Activated T-helper 2 cell treated with anti-CD3 and anti-CD28 coated beads, Interferon-gamma antibody, Interleukin-2, Interleukin-4, amounts not matched to agents 10 μg/mL and 5 μg/mL and 100 μg/mL, durations not matched to agents 14 hours and 24 hours and 36 hours (primary cell): Measurements from ENCODE around the gene SETBP1. TPM values are rescaled to one million over a fixed set of nuclear protein-coding genes. Genes with fewer than 3 reads are reported as not detected.

Experiments used
- DNase-seq: peaks from one replicate; pipeline ENCODE4 v3.0.0; 2021; ENCODE audit warnings: low spot score
- H3K27ac Mint-ChIP-seq: one replicate; pipeline ENCODE4 v1.8.0; 2021; ENCODE audit warnings: mixed read lengths
- H3K27me3 Mint-ChIP-seq: one replicate; pipeline ENCODE4 v1.8.0; 2021; ENCODE audit warnings: low read depth, mixed read lengths
- H3K36me3 Mint-ChIP-seq: one replicate; pipeline ENCODE4 v1.8.0; 2021; ENCODE audit warnings: low read depth, mixed read lengths
- H3K4me1 Mint-ChIP-seq: one replicate; pipeline ENCODE4 v1.8.0; 2021; ENCODE audit warnings: low read depth, mixed read lengths
- H3K4me3 Mint-ChIP-seq: one replicate; pipeline ENCODE4 v1.8.0; 2021; ENCODE audit warnings: low read depth, mild to moderate bottlenecking, moderate library complexity, mixed read lengths
- H3K9me3 Mint-ChIP-seq: one replicate; pipeline ENCODE4 v1.8.0; 2021; ENCODE audit warnings: mixed read lengths
- intact Hi-C: fragments of 100-400 bp; cut with micrococcal nuclease; formaldehyde crosslinking; loops from one replicate; pipeline ENCODE4 v1.15.1; 2023
- total RNA-seq: library from RNA; stranded (reverse); gene quantifications from 2 replicates; pipeline ENCODE4 v1.2.3, GENCODE V29; 2022

Gene SETBP1
- total RNA-seq, 1 donor from 2014 or later: 27.4 TPM

DNA sequence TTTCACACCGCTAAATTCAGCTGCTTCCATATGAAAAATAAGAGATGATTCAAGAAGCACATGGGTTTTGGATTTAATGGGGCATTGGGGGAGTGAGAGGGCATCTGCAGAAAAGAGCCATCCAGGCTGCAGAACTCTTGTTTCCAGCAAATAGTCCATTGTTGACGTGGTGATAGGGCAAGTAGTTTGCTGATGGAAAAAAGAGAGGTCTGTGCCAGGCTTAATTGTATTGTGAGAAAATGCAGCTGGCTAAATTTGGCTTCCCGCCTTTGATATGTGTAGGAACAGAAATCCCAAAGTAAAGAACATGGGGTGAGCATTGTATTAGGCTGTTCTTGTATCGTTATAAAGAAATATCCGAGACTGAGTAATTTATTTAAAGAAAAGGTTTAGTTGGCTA, 199.5 kb downstream of the SETBP1 start:
- no peaks in the 10 kb centered on the region for H3K9me3 Mint-ChIP-seq
- H3K27me3 Mint-ChIP-seq: no peaks in the 10 kb centered on the region
- peaks cover 5% of the 10 kb centered on the region for H3K4me1 Mint-ChIP-seq
- intact Hi-C loops: no loop called here
- H3K36me3 Mint-ChIP-seq: peaks cover 4% of the 10 kb centered on the region
- no peak for DNase-seq
- no peak overlapping the region for H3K27ac Mint-ChIP-seq
- no peak overlapping the region for H3K4me3 Mint-ChIP-seq

DNA sequence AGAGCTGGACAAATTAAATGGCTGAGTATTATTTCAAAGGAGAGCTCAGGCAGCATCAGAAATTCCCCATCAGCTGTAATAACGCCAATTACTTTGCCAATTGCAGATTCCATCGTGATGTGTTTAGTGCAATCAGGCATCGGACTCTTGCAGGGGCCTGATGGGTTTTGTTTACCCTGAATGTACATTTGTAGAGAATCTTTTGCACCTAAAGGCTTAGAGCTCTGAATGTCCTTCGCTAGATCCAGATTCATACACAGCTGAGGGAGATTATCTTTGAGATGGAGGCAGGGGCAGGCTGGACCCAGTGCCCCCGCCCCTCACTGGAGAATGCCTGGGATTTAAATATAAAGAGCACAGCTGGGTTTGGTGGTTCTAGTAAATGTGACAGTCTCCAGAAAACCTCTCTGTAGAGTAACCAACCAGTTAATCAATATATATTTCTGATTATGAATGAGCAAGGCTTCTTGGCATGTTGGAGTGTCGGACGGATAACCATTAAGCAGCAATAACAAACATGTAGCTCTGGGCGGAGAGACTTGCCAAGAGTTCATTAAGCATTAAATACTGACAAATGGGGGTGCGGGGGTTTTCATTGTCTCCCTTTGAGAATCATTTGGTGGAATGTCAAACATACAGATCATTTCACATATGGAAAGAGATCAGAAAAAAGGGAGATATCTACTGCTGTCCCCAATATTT, 200.9 kb downstream of the SETBP1 start:
- intact Hi-C loops: no loop called here
- H3K27me3 Mint-ChIP-seq: no peaks in the 10 kb centered on the region
- DNase-seq: no peak
- no peak overlapping the region for H3K27ac Mint-ChIP-seq
- H3K36me3 Mint-ChIP-seq: peaks cover 3% of the 10 kb centered on the region
- H3K4me1 Mint-ChIP-seq: peaks cover 7% of the 10 kb centered on the region
- no peaks in the 10 kb centered on the region for H3K9me3 Mint-ChIP-seq
- H3K4me3 Mint-ChIP-seq: no peak overlapping the region

DNA sequence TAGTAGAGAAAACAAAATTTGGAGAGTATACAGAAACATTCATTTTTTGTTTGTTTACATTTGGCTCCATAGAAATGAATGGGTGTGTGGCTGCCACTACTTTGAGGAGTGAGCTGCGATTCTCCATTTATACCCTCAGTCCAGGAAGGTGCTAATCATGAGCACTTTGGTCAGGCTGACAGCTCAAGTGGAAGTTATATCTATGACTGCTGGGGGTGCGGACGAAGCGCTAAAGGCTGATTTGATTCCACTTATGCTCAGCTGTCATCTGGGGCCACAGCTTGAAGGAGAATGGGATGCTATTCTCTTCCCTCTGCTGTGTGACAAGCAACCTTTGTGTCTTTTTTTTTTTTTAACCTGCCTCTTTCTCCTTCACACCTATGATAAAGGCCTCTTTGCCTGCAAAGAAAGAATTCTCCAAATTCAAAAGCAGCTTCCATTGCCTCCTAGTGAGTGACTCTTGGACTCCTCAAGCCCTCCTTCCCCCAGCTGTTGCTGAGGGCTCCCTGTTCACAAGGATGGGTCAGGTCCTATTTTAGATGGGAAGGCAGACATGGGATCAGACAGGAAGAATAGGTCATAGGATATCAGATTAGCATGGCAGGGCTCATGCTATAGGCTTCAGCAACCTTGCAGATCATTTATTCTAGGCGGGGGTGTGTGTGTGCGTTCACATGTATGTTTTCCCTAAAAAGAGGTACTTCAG, 201.6 kb downstream of the SETBP1 start:
- H3K36me3 Mint-ChIP-seq: no peaks in the 10 kb centered on the region
- peaks cover 12% of the 10 kb centered on the region for H3K4me1 Mint-ChIP-seq
- intact Hi-C loops: no loop called here

DNA sequence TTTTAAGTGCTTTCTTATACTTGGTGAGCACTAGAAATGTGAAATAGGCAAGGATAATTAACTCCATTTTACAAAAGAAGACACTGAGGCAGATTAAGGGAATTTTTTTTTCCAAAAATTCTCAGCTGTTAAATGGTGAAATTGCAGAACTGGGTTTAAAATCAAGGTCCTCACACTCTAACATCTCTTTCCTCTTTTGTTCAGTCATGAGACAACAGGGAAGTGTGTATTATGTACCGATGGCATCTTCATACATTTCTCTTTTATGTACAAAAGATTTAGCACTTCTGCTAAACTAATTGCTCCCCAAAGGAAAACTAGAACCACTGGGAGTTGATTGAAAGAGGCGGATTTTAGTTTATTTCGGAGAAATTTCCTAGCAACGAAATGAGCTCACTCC, 203.0 kb downstream of the SETBP1 start:
- no peaks in the 10 kb centered on the region for H3K27me3 Mint-ChIP-seq
- intact Hi-C loops: no loop called here
- DNase-seq: no peak
- H3K36me3 Mint-ChIP-seq: peaks cover 4% of the 10 kb centered on the region
- H3K9me3 Mint-ChIP-seq: no peaks in the 10 kb centered on the region
- H3K27ac Mint-ChIP-seq: no peak overlapping the region
- H3K4me1 Mint-ChIP-seq: peaks cover 18% of the 10 kb centered on the region
- no peak overlapping the region for H3K4me3 Mint-ChIP-seq

More for the DNA sequence above, 201.6 kb downstream of the SETBP1 start:
- Mint-ChIP-seq H3K9me3 (no peaks in the 10 kb centered on the region), H3K4me3 (no peak overlapping the region), H3K27me3 (no peaks in the 10 kb centered on the region), H3K27ac (no peak overlapping the region)
- no peak for DNase-seq

DNA sequence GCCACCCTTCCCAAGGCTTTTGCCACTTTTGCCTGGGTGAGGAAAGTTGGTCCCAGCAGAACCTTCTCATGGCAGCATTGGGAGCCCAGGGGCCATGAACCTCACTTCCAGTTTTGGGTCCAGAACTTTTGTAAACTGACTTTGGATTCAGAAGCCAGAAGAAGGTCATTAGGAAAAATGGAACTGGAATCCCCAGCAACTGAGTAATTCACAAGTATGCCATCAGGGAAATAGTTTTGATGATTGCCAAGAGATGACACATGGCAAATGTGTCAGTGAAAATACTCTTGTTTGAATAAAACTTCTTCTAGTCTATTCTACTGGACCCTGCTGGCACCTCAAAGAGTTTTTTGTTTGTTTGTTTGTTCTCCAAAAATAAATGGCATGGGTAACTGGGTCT, 203.7 kb downstream of the SETBP1 start:
- H3K36me3 Mint-ChIP-seq: peaks cover 4% of the 10 kb centered on the region
- no peaks in the 10 kb centered on the region for H3K27me3 Mint-ChIP-seq
- no peak for DNase-seq
- H3K27ac Mint-ChIP-seq: no peak overlapping the region
- H3K9me3 Mint-ChIP-seq: no peaks in the 10 kb centered on the region
- H3K4me1 Mint-ChIP-seq: peaks cover 24% of the 10 kb centered on the region
- intact Hi-C loops: no loop called here
- no peak overlapping the region for H3K4me3 Mint-ChIP-seq

DNA sequence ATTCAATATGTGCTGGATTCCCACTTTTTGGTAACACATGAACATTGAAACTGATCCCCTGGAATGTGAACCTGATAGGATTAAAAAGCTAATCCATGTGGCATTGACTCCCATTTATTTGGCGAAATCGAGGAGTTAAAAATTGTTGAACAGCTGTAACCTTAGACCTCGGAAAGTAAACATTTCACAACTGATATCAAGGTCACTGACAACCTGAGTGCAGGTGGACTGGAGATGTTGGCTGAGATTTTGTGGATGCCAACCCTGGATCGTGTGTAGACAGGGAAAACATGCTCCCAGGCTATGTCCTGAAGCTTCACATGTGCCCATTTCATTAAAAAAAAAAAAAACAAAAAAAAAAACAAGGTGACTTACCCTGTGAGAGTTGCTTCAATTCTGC, 204.8 kb downstream of the SETBP1 start:
- intact Hi-C loops: no loop called here
- peaks cover 5% of the 10 kb centered on the region for H3K9me3 Mint-ChIP-seq
- no peak for DNase-seq
- no peak overlapping the region for H3K27ac Mint-ChIP-seq
- H3K4me1 Mint-ChIP-seq: peaks cover 24% of the 10 kb centered on the region
- no peak overlapping the region for H3K4me3 Mint-ChIP-seq
- H3K36me3 Mint-ChIP-seq: peaks cover 9% of the 10 kb centered on the region
- no peaks in the 10 kb centered on the region for H3K27me3 Mint-ChIP-seq

DNA sequence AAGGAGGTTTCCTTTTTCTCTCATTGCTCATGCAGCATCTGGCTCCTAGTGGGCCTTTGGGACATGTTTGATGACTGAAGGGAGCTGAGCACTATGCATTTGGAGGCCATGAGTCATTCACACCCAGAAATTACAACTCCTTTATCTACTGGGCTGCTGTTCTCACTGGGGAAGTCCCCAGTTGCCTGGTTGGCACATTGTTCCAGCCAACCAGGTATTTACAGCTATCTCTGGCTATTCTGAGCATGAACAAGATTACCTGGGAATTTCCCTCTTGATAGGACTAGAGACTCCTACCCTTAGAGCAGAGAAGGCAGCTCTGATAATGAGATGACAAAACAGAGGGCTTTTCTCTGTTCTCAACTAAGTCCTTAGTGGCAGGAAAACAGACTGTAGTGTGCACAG, 206.5 kb downstream of the SETBP1 start:
- H3K27ac Mint-ChIP-seq: peak overlapping the region; percentile 99

DNA sequence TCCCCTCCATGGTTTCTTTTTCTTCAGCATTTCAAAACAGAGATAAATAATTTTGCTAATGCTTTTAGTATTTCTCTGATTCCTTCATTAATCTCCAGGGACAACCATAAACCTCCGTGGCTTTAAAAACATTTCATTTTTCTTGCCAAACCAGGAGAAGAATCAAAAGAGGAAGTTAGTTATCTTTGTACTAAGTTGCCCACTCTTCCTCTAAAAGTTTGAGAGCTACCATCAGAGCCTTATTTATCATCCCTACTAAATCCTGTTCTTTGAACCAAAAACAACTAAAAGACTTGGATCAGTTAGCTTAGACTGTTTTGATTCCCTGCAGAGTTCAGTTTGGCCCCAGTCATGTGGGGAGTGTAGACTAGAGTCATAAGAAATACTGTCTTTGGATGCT, 208.4 kb downstream of the SETBP1 start:
- peaks cover 32% of the 10 kb centered on the region for H3K36me3 Mint-ChIP-seq
- no peak for DNase-seq
- no peaks in the 10 kb centered on the region for H3K27me3 Mint-ChIP-seq
- H3K27ac Mint-ChIP-seq: peak overlapping the region; percentile 26
- intact Hi-C loops: no loop called here
- H3K4me1 Mint-ChIP-seq: peaks cover 53% of the 10 kb centered on the region
- peaks cover 19% of the 10 kb centered on the region for H3K9me3 Mint-ChIP-seq
- H3K4me3 Mint-ChIP-seq: no peak overlapping the region

More for the DNA sequence above, 206.5 kb downstream of the SETBP1 start:
- Mint-ChIP-seq H3K4me3 (peak overlapping the region; percentile 57), H3K9me3 (peaks cover 19% of the 10 kb centered on the region), H3K4me1 (peaks cover 35% of the 10 kb centered on the region), H3K27me3 (no peaks in the 10 kb centered on the region), H3K36me3 (peaks cover 24% of the 10 kb centered on the region)
- peak; percentile 11 for DNase-seq
- intact Hi-C loops: loop anchor here (1.0 kb wide), 5 partner anchors 48 to 310 kb away; no protein-coding TSS in a partner anchor

DNA sequence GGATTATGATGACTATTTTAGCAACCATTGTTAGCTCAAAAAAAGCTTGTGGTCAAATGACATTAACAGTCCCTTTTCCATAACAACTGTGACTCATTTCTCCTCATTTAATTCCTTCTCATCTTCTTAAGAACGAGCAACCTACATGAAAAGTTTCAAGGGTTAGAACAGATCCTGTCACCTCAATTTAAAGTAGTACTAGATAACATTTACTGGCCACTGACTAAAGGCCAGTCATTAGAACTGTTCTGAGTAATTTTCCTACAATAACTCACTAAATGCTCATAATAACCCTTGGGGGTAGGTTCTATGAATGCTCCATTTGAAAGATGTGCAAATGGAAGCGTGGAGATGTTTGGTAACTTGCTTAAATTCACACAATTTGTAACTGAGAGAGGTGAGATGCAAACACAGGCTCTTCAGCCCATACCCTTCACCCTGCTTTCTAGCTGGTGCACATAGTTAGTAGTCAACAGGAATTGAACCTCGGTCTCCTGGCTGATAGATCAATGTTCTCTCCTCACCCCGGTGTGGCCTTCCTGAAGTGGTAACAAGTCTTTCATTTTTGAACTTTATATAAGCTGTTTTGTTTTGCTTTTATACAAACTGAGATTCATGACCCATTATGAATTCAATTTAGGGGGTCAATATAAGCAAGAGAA, 212.5 kb downstream of the SETBP1 start:
- Mint-ChIP-seq H3K4me1 (peaks cover 59% of the 10 kb centered on the region), H3K27me3 (no peaks in the 10 kb centered on the region), H3K27ac (peak overlapping the region; percentile 95), H3K9me3 (peaks cover 19% of the 10 kb centered on the region), H3K36me3 (peaks cover 27% of the 10 kb centered on the region), H3K4me3 (peak overlapping the region; percentile 62)
- intact Hi-C loops: loop anchor here (1.0 kb wide), 6 partner anchors 95 to 296 kb away; partner anchors contain the start of gene SETBP1
- no peak for DNase-seq

DNA sequence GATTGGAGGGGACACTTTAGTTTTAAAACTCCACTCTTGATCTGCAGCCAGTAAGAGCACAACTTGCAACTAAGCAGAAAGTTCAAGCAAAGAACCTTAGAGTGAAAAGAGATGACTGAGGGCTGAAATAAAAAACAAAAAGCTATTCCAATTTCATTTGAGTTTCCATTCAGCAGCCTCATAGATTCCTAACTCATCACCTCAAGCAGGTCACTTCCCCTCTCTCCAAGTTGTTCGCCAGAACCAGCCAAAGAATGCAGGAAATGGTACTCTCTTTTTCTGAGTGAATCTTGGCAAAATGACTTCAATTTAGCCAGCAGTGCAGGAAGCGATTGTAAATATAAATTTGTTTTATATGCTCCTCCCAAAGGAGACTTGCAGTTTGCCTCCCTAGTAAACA, 213.3 kb downstream of the SETBP1 start:
- peaks cover 54% of the 10 kb centered on the region for H3K4me1 Mint-ChIP-seq
- H3K27me3 Mint-ChIP-seq: no peaks in the 10 kb centered on the region
- no peak for DNase-seq
- intact Hi-C loops: loop anchor here (1.0 kb wide), 6 partner anchors 96 to 297 kb away; partner anchors contain the start of gene SETBP1
- peak overlapping the region; percentile 95 for H3K27ac Mint-ChIP-seq
- H3K9me3 Mint-ChIP-seq: peaks cover 19% of the 10 kb centered on the region
- H3K36me3 Mint-ChIP-seq: peaks cover 27% of the 10 kb centered on the region
- H3K4me3 Mint-ChIP-seq: peak overlapping the region; percentile 31

DNA sequence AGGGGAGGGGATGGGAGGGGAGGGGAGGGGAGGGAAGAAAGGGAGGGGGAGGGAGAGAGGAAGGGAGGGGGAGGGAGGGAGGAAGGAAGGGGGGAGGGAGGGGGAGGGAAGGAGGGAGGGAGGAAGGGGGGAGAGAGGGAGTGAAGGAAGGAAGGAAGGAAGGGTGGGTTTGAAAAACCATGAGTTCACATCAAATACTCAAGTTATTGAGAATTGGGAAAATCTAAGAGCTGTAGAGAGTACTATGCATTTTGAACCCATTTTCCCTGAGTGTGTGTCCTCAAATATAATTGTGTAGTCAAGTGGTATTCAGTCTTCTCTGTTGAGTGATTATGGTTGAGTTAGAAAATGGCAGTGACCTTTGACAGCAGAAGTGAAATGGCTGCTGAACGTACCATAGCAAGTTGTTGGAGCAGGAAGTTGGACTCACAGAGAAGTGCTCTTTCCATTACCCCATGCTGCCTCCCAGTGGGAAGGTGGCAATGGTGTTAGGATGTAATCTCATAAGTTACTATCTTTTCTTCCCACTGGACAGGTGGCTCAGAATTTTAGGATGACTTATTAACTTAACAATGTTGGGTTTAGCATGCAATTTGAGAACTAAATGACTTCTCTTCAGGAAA, 214.6 kb downstream of the SETBP1 start:
- peak overlapping the region; percentile 20 for H3K27ac Mint-ChIP-seq
- H3K4me1 Mint-ChIP-seq: peaks cover 49% of the 10 kb centered on the region
- intact Hi-C loops: loop anchor here (5.0 kb wide), 1 partner anchor 317 kb away; no protein-coding TSS in a partner anchor
- peaks cover 16% of the 10 kb centered on the region for H3K9me3 Mint-ChIP-seq
- H3K36me3 Mint-ChIP-seq: peaks cover 25% of the 10 kb centered on the region
- DNase-seq: peak; percentile 10
- H3K4me3 Mint-ChIP-seq: no peak overlapping the region
- H3K27me3 Mint-ChIP-seq: no peaks in the 10 kb centered on the region

DNA sequence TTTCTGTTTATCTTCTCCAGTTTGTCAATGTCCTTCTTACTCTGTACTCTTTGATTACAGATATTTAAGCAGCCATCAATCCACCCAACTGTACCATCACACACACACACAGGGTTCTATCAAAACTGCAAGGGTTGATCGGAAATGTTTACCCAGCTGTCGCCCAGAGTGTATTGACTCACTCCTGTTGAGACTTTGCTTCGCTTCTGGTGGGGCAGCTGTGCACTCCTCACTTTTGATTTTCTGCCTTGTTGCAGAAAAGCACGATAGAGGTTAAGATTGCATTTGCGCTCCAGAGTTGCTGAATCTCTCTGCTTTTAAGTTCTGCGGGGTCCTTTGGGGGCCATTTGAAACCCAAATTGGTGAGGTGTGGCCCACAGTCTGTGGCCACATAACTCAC, 216.2 kb downstream of the SETBP1 start:
- intact Hi-C loops: loop anchor here (5.0 kb wide), 1 partner anchor 315 kb away; no protein-coding TSS in a partner anchor
- no peak for DNase-seq
- H3K27me3 Mint-ChIP-seq: no peaks in the 10 kb centered on the region
- H3K36me3 Mint-ChIP-seq: peaks cover 9% of the 10 kb centered on the region
- H3K4me1 Mint-ChIP-seq: peaks cover 42% of the 10 kb centered on the region
- H3K9me3 Mint-ChIP-seq: peaks cover 2% of the 10 kb centered on the region
- H3K27ac Mint-ChIP-seq: no peak overlapping the region
- no peak overlapping the region for H3K4me3 Mint-ChIP-seq
